Measurements from ENCODE around the gene SBNO1. TPM values are rescaled to one million over a fixed set of nuclear protein-coding genes. Genes with fewer than 3 reads are reported as not detected.

SBNO1 gene
- total and polyA plus RNA-seq, 7 donors: 3.0 to 23.4 (median 20.2) TPM

- no peak overlapping the region for H3K4me3 ChIP-seq
- H3K4me1 ChIP-seq: no peaks in the 10 kb centered on the region
- WGBS, 2 donors: 83 to 88% methylated on average over 6 of the region's 6 CpGs
- DNase-seq: no peak
- no peaks in the 10 kb centered on the region for H3K9me3 ChIP-seq
- no peaks in the 10 kb centered on the region for H3K27me3 ChIP-seq
- peaks cover 0 to 97% (median 33%) of the 10 kb centered on the region in 4 donors for H3K36me3 ChIP-seq
- TF ChIP-seq, protein P1, sequence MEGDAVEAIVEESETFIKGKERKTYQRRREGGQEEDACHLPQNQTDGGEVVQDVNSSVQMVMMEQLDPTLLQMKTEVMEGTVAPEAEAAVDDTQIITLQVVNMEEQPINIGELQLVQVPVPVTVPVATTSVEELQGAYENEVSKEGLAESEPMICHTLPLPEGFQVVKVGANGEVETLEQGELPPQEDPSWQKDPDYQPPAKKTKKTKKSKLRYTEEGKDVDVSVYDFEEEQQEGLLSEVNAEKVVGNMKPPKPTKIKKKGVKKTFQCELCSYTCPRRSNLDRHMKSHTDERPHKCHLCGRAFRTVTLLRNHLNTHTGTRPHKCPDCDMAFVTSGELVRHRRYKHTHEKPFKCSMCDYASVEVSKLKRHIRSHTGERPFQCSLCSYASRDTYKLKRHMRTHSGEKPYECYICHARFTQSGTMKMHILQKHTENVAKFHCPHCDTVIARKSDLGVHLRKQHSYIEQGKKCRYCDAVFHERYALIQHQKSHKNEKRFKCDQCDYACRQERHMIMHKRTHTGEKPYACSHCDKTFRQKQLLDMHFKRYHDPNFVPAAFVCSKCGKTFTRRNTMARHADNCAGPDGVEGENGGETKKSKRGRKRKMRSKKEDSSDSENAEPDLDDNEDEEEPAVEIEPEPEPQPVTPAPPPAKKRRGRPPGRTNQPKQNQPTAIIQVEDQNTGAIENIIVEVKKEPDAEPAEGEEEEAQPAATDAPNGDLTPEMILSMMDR (IDR thresholded peaks at IDR 0.05): no peak
- TF ChIP-seq POLR2AphosphoS5 (IDR thresholded peaks at IDR 0.05) (no peak), EP300 (IDR thresholded peaks at IDR 0.05) (no peak), POLR2A (IDR thresholded peaks at IDR 0.05) (no peak)
- intact Hi-C loops (cut with DNase I): no loop called here
- no peak overlapping the region for H3K27ac ChIP-seq
These were observed 20.6 kb downstream of the SBNO1 start for GRCh38 chr12:123344086-123344485.

DNA sequence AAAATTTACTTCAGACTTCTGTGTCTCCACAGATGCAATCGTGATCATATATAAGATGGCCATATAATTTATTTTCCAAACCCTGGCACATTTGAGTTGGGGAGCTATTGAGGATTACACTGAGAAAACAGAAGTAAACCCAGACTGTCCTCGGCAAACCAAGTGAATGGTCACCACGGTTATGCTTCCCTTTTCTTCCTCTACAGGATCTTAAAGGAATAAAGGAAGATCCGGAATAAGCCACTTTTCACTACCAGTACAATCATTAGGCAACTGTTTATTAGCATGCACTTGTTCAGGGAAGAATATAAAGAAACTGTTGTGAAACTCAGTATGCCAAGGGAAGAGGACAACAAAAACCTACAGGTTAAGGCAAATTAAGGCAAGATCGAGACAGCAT, 27.6 kb downstream of the SBNO1 start:
- Histone ChIP-seq H3K36me3 (peaks cover 0 to 90% (median 20%) of the 10 kb centered on the region in 4 donors), H3K9me3 (no peaks in the 10 kb centered on the region), H3K4me1 (no peaks in the 10 kb centered on the region), H3K27ac (no peak overlapping the region), H3K4me3 (no peak overlapping the region), H3K27me3 (no peaks in the 10 kb centered on the region)
- DNase-seq: no peak
- 83 to 87% methylated on average over 5 of the region's 5 CpGs for WGBS, 2 donors
- intact Hi-C loops (cut with DNase I): no loop called here
- TF ChIP-seq POLR2AphosphoS5 (IDR thresholded peaks at IDR 0.05) (no peak), POLR2A (IDR thresholded peaks at IDR 0.05) (no peak), EP300 (IDR thresholded peaks at IDR 0.05) (no peak)
- TF ChIP-seq, protein P1 (IDR thresholded peaks at IDR 0.05): no peak

- DNase-seq: no peak
- no peak overlapping the region for H3K4me3 ChIP-seq
- no peaks in the 10 kb centered on the region for H3K27me3 ChIP-seq
- H3K4me1 ChIP-seq: no peaks in the 10 kb centered on the region
- TF ChIP-seq, protein P1 (IDR thresholded peaks at IDR 0.05): no peak
- TF ChIP-seq POLR2AphosphoS5 (IDR thresholded peaks at IDR 0.05) (no peak), EP300 (IDR thresholded peaks at IDR 0.05) (no peak), POLR2A (IDR thresholded peaks at IDR 0.05) (no peak)
- WGBS, 2 donors: 91% methylated on average over 8 of the region's 8 CpGs
- H3K36me3 ChIP-seq: peaks cover 0 to 91% (median 23%) of the 10 kb centered on the region in 4 donors
- no peak overlapping the region for H3K27ac ChIP-seq
- no peaks in the 10 kb centered on the region for H3K9me3 ChIP-seq
- intact Hi-C loops (cut with DNase I): no loop called here
These were observed 28.1 kb downstream of the SBNO1 start for GRCh38 chr12:123336530-123336929.

- Histone ChIP-seq H3K4me3 (no peak overlapping the region), H3K9me3 (no peaks in the 10 kb centered on the region), H3K27ac (no peak overlapping the region), H3K27me3 (no peaks in the 10 kb centered on the region), H3K4me1 (no peaks in the 10 kb centered on the region), H3K36me3 (peaks cover 4 to 89% (median 27%) of the 10 kb centered on the region in 4 donors)
- no peak for DNase-seq
- intact Hi-C loops (cut with DNase I): no loop called here
- WGBS, 2 donors: 42 to 76% methylated on average over 3 of the region's 3 CpGs
- TF ChIP-seq, protein P1 (IDR thresholded peaks at IDR 0.05): no peak
- TF ChIP-seq EP300 (IDR thresholded peaks at IDR 0.05): no peak
- TF ChIP-seq POLR2AphosphoS5 (IDR thresholded peaks at IDR 0.05): no peak
- no peak for TF ChIP-seq POLR2A (IDR thresholded peaks at IDR 0.05)
These were observed 29.2 kb downstream of the SBNO1 start for GRCh38 chr12:123335490-123335889.

DNA sequence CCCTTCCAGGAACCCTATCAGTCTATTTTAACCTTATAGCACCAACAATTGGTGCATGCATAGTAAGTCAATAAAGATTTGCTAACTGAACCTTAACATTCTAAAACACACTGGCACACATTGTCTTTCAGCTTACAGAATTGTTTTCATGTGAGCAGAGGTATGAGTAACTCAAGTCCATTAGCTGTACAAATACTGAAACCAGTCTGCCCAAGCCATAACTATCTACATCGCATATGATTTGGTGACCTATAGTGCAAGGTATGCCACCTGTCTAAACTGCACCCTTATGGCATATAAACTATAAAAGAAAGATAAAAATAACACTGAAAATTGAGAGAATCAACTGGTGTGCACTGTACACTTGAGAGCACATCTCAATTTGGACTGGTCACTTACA, 34.8 kb downstream of the SBNO1 start:
- Histone ChIP-seq H3K9me3 (no peaks in the 10 kb centered on the region), H3K4me3 (no peak overlapping the region), H3K4me1 (no peaks in the 10 kb centered on the region), H3K27me3 (no peaks in the 10 kb centered on the region), H3K36me3 (peaks cover 24 to 93% (median 51%) of the 10 kb centered on the region in 4 donors), H3K27ac (no peak overlapping the region)
- TF ChIP-seq, protein P1 (IDR thresholded peaks at IDR 0.05): no peak
- TF ChIP-seq POLR2AphosphoS5 (IDR thresholded peaks at IDR 0.05): no peak
- TF ChIP-seq POLR2A (IDR thresholded peaks at IDR 0.05): no peak
- TF ChIP-seq EP300 (IDR thresholded peaks at IDR 0.05): no peak
- intact Hi-C loops (cut with DNase I): no loop called here
- WGBS, 2 donors: 89 to 98% methylated on average over 1 of the region's 1 CpG
- DNase-seq: no peak

All from sigmoid colon (tissue), 7 donors.